ENCODE measurements around the gene P2RY8. TPM values are rescaled to one million over a fixed set of nuclear protein-coding genes. Genes with fewer than 3 reads are reported as not detected.

P2RY8 gene
- total RNA-seq, result 1.4 TPM

GRCh38 chrX:1537031-1537715 is at the start of gene P2RY8:
Gene P2RY8, minus strand, starts transcription at chrX:1537185. Its CDS starts 70,627 bp downstream, at chrX:1466558.

GRCh38 chrX:1452516-1453394 is 84.2 kb downstream of the P2RY8 start, which contains the start of gene ASMTL:
Gene ASMTL, minus strand, starts transcription at chrX:1452909. Its CDS starts 69 bp downstream, at chrX:1452840.

Other genes with a start within 250 kb of the P2RY8 start
- 4.8 TPM for gene IL3RA, start 200.4 kb downstream of the P2RY8 start, total RNA-seq
- 195 TPM for gene SLC25A6, start 145.1 kb downstream of the P2RY8 start, total RNA-seq
- gene ASMTL, start 84.3 kb downstream of the P2RY8 start, total RNA-seq, result 22.1 TPM
- gene AKAP17A, start 54.4 kb upstream of the P2RY8 start, total RNA-seq, result 49.3 TPM
- gene ASMT, start 77.9 kb upstream of the P2RY8 start, total RNA-seq, result 1.2 TPM

Data from camera-type eye (tissue), 1 donor.